ENCODE data around the gene EFCAB8. TPM values are rescaled to one million over a fixed set of nuclear protein-coding genes. Genes with fewer than 3 reads are reported as not detected.

The EFCAB8 gene
- total RNA-seq, 4 donors from 2014 or later: 0.13 to 0.78 TPM; not detected in 2

DNA sequence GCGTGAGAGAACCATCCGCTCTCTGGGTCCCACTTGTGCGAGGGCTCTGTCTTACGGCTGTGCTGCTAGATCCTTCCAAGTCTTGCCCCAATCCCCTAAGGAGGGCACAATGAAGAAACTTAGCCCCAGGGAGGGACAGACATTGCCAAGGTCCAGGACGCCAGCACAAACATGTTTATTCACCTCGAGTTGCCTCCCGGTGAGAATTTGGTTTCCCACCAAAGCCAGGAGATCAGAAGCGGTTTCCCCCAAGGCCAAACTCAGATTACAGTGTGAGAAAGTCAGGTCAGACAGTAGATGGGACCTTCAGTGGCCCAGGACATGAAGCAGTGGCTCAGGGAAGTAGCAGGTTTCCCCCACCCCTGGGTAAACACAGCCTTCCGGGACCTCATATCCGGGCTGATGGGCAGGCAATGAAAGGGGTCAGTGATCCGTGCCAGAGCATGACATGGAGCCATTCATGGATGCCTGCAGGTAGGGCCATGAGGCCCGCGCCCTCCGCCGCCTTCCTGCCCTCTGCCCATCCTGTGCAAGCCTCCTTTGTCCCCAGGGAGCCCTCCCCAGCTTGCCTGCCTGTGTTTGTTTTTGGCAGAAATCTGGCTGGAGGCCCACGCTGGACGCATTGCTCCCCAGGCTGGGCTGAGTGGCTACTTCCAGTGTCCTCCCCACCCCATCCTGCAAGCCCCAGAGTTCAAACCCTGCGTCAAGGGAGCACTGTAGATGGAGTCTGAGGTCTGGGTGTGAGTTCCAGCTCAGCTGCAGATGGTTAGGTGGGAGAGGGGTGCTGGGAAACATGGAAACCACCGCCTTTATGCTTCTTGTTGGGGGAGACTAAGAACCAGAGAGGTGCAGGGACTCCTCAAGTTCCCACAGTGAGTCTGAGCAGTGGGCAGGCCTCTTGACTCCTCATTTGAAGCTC lies 150.8 kb downstream of the EFCAB8 start:
- 71 to 85% methylated on average over 5 to 8 of the region's 19 CpGs for WGBS, 2 donors (ENCODE audit: low coverage in 1 of 2)

DNA sequence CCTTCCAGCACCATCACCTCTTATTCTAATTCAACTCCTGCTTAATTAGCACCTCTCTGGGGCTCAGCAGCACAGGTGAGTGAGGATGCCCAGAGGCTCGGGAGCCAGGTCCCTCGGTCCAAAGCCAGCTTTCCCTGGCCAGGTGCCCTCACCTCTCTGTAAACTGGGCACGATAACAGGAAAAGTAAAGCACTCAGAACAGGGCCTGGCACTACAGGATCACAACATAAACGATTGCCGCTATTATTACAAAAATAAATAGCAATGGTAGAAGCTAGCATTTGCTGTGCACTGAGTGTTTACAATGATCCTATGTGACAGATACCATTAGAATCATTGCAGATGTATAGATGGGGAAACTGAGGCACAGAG lies 151.4 kb downstream of the EFCAB8 start:
- TF ChIP-seq EP300 (IDR thresholded peaks at IDR 0.05): no peak
- no peak for TF ChIP-seq POLR2AphosphoS5 (IDR thresholded peaks at IDR 0.05)
- TF ChIP-seq, protein P1, sequence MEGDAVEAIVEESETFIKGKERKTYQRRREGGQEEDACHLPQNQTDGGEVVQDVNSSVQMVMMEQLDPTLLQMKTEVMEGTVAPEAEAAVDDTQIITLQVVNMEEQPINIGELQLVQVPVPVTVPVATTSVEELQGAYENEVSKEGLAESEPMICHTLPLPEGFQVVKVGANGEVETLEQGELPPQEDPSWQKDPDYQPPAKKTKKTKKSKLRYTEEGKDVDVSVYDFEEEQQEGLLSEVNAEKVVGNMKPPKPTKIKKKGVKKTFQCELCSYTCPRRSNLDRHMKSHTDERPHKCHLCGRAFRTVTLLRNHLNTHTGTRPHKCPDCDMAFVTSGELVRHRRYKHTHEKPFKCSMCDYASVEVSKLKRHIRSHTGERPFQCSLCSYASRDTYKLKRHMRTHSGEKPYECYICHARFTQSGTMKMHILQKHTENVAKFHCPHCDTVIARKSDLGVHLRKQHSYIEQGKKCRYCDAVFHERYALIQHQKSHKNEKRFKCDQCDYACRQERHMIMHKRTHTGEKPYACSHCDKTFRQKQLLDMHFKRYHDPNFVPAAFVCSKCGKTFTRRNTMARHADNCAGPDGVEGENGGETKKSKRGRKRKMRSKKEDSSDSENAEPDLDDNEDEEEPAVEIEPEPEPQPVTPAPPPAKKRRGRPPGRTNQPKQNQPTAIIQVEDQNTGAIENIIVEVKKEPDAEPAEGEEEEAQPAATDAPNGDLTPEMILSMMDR (IDR thresholded peaks at IDR 0.05): no peak
- TF ChIP-seq POLR2A (IDR thresholded peaks at IDR 0.05): no peak
- no peak for ATAC-seq

More for the DNA sequence above, 150.8 kb downstream of the EFCAB8 start:
- H3K9me3 ChIP-seq: peaks cover 0 to 15% (median 0%) of the 10 kb centered on the region in 3 donors
- no peak for ATAC-seq
- no peak for TF ChIP-seq POLR2A (IDR thresholded peaks at IDR 0.05)
- TF ChIP-seq EP300 (IDR thresholded peaks at IDR 0.05): no peak
- no peak for TF ChIP-seq POLR2AphosphoS5 (IDR thresholded peaks at IDR 0.05)
- TF ChIP-seq, protein P1 (IDR thresholded peaks at IDR 0.05): no peak
- H3K4me1 ChIP-seq: no peaks in the 10 kb centered on the region
- no peak overlapping the region for H3K27ac ChIP-seq
- peaks cover 33% of the 10 kb centered on the region for H3K27me3 ChIP-seq
- H3K4me3 ChIP-seq: no peak overlapping the region
- H3K36me3 ChIP-seq: no peaks in the 10 kb centered on the region

DNA sequence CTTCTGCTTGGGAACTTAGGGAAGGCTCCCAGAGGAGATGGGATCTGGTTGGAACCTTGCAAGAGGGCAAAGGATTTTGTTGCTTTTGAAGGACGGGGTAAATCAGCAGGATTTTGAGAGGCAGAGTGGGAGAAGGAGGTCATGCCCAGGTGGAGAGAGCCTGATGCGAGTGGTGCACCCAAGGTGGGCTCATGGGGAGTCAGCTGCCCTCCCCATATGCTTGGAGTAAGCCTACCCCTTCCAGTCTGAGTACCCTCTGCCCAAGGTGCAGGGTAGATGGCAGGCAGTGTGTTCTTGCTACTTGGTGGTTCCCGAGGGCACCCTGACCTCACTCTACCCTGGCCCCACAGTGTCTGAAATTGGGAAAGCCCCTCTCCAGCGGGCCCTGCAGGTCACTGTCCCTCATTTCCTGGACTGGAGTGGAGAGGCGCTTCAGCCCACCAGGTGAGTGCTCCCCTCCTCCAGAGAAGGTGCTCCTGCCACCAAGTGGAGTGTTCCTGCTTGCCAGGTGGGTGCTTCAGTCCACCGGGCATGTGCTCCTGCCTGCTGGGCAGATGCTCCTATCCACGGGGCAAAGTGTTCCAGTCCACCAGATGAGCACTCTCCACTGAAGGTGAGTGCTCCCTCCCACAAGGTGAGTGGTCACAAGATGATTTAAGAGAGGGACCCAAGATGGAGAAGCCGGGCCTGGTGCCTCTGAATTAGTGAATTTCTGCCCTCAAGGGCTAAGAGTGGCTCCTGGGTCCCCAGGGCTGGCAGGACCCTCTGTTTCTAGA lies 152.1 kb downstream of the EFCAB8 start:
- Histone ChIP-seq H3K27me3 (peaks cover 45% of the 10 kb centered on the region), H3K27ac (no peak overlapping the region), H3K4me1 (no peaks in the 10 kb centered on the region), H3K36me3 (no peaks in the 10 kb centered on the region), H3K4me3 (no peak overlapping the region), H3K9me3 (peaks cover 0 to 3% (median 0%) of the 10 kb centered on the region in 3 donors)
- 75 to 90% methylated on average over 2 of the region's 8 CpGs for WGBS, 2 donors (ENCODE audit: low coverage in 1 of 2)
- no peak for TF ChIP-seq POLR2AphosphoS5 (IDR thresholded peaks at IDR 0.05)
- TF ChIP-seq, protein P1 (IDR thresholded peaks at IDR 0.05): no peak
- TF ChIP-seq EP300 (IDR thresholded peaks at IDR 0.05): no peak
- TF ChIP-seq POLR2A (IDR thresholded peaks at IDR 0.05): no peak
- no peak for ATAC-seq

More for the DNA sequence above, 151.4 kb downstream of the EFCAB8 start:
- Histone ChIP-seq H3K9me3 (peaks cover 0 to 10% (median 0%) of the 10 kb centered on the region in 3 donors), H3K4me3 (no peak overlapping the region), H3K36me3 (no peaks in the 10 kb centered on the region), H3K4me1 (no peaks in the 10 kb centered on the region), H3K27ac (no peak overlapping the region), H3K27me3 (peaks cover 39% of the 10 kb centered on the region)
- WGBS, 2 donors (ENCODE audit: low coverage in 1 of 2): 83% methylated on average over 2 of the region's 5 CpGs; no CpG with 5 or more reads in 1 of the 2 donors

Other genes starting within 250 kb of the EFCAB8 start
- under 1 TPM in 1 of 4 donors, not detected in 3; 0.13 TPM for gene C20orf203, start 185.0 kb upstream of the EFCAB8 start, total RNA-seq
- gene COMMD7, start 115.5 kb upstream of the EFCAB8 start, total RNA-seq: 10 to 100 TPM; 25.0 to 33.2 (median 30.7) TPM
- 1 to 10 TPM in 1 of 4 donors, under 1 TPM in 2, not detected in 1; 0.47 to 2.3 (median 0.81) TPM for gene DNMT3B, start 96.5 kb upstream of the EFCAB8 start, total RNA-seq
- 100 to 1,000 TPM; 148 to 158 (median 150) TPM for gene MAPRE1, start 39.0 kb upstream of the EFCAB8 start, total RNA-seq
- gene SUN5, start 145.5 kb downstream of the EFCAB8 start, total RNA-seq: not detected
- gene BPIFB2, start 148.8 kb downstream of the EFCAB8 start, total RNA-seq: 100 to 1,000 TPM in 1 of 4 donors, under 1 TPM in 2, not detected in 1; 0.13 to 138 (median 0.15) TPM
- gene BPIFB6, start 172.7 kb downstream of the EFCAB8 start, total RNA-seq: not detected
- gene BPIFB3, start 195.0 kb downstream of the EFCAB8 start, total RNA-seq: not detected
- gene BPIFB4, start 220.7 kb downstream of the EFCAB8 start, total RNA-seq: not detected